OCI-LY1 (cell line): ENCODE results near the gene EBP.
A peak's percentile ranks its signal among the peaks of the same experiment; 100 is the strongest.

ENCODE experiments used
- H2AFZ ChIP-seq: fragments of 200-600 bp; sonication (generic), shearing (Covaris generic); 2 replicates; pipeline ENCODE4 v1.6.0; 2014; ENCODE audit warnings: antibody characterized with exemption, mild to moderate bottlenecking, low read length
- H3F3A ChIP-seq: fragments of 200-600 bp; sonication (generic), shearing (Covaris generic); 2 replicates; pipeline ENCODE4 v1.6.0; 2014; ENCODE audit warnings: mild to moderate bottlenecking, antibody characterized with exemption, low read length, moderate library complexity; ENCODE audit not compliant: insufficient read depth
- H3K27ac ChIP-seq: fragments of 200-600 bp; sonication (generic); 2 replicates; pipeline ENCODE4 v1.5.1; 2014; ENCODE audit warnings: low read length, mixed run types, mild to moderate bottlenecking, low read depth; ENCODE audit not compliant: poor library complexity, severe bottlenecking
- H3K27me3 ChIP-seq: fragments of 200-600 bp; sonication (generic); 2 replicates; pipeline ENCODE4 v1.6.0; 2014; ENCODE audit warnings: antibody characterized with exemption, mild to moderate bottlenecking, low read length, moderate library complexity; ENCODE audit not compliant: insufficient read depth
- H3K36me3 ChIP-seq: fragments of 200-600 bp; sonication (generic); 2 replicates; pipeline ENCODE4 v1.6.1; 2014; ENCODE audit warnings: mild to moderate bottlenecking, antibody characterized with exemption, low read length, moderate library complexity, mixed read lengths; ENCODE audit not compliant: insufficient read depth
- H3K4me1 ChIP-seq: fragments of 200-600 bp; sonication (generic); 2 replicates; pipeline ENCODE4 v1.5.1; 2014; ENCODE audit warnings: mild to moderate bottlenecking, low read length, moderate library complexity; ENCODE audit not compliant: insufficient read depth, severe bottlenecking
- H3K4me2 ChIP-seq: fragments of 200-600 bp; sonication (generic), shearing (Covaris generic); 2 replicates; pipeline ENCODE4 v1.6.1; 2014; ENCODE audit warnings: low read length
- H3K4me3 ChIP-seq: fragments of 200-600 bp; sonication (generic); 2 replicates; pipeline ENCODE4 v1.5.1; 2014; ENCODE audit warnings: low read length, low read depth, mild to moderate bottlenecking, mixed read lengths; ENCODE audit not compliant: poor library complexity, severe bottlenecking
- H3K79me2 ChIP-seq: fragments of 200-600 bp; shearing (Covaris generic); 2 replicates; pipeline ENCODE4 v1.6.1; 2016; ENCODE audit warnings: mixed run types, low read length, mixed read lengths; ENCODE audit not compliant: insufficient read depth
- H3K9ac ChIP-seq: fragments of 200-600 bp; sonication (generic), shearing (Covaris generic); 2 replicates; pipeline ENCODE4 v1.6.1; 2014; ENCODE audit warnings: mild to moderate bottlenecking, low read length, mixed read lengths
- H3K9me2 ChIP-seq: fragments of 200-600 bp; sonication (generic), shearing (Covaris generic); 2 replicates; pipeline ENCODE4 v1.6.1; 2014; ENCODE audit warnings: low read depth, mild to moderate bottlenecking, low read length, mixed read lengths
- H3K9me3 ChIP-seq: fragments of 200-600 bp; shearing (Covaris generic); 2 replicates; pipeline ENCODE4 v1.6.1; 2014; ENCODE audit warnings: low read length, mixed read lengths
- H4K20me1 ChIP-seq: fragments of 200-600 bp; sonication (generic), shearing (Covaris generic); 2 replicates; pipeline ENCODE4 v1.6.0; 2016; ENCODE audit warnings: mild to moderate bottlenecking, low read length; ENCODE audit not compliant: insufficient read depth
- EZH2 ChIP-seq: fragments of 200-600 bp; sonication (generic), shearing (Covaris generic); IDR thresholded peaks from 2 replicates; pipeline ENCODE4 v1.8.0; 2017; ENCODE audit warnings: borderline replicate concordance, mixed run types, mild to moderate bottlenecking, antibody characterized with exemption, low read length, moderate library complexity, mixed read lengths
- TF ChIP-seq, protein P1 (sequence below): fragments of 200-600 bp; sonication (generic), shearing (Covaris generic); IDR thresholded peaks from 2 replicates; pipeline ENCODE4 v1.5.1; 2017; ENCODE audit warnings: mild to moderate bottlenecking, antibody characterized with exemption, low read length, moderate library complexity, mixed read lengths

Gene EBP

DNA sequence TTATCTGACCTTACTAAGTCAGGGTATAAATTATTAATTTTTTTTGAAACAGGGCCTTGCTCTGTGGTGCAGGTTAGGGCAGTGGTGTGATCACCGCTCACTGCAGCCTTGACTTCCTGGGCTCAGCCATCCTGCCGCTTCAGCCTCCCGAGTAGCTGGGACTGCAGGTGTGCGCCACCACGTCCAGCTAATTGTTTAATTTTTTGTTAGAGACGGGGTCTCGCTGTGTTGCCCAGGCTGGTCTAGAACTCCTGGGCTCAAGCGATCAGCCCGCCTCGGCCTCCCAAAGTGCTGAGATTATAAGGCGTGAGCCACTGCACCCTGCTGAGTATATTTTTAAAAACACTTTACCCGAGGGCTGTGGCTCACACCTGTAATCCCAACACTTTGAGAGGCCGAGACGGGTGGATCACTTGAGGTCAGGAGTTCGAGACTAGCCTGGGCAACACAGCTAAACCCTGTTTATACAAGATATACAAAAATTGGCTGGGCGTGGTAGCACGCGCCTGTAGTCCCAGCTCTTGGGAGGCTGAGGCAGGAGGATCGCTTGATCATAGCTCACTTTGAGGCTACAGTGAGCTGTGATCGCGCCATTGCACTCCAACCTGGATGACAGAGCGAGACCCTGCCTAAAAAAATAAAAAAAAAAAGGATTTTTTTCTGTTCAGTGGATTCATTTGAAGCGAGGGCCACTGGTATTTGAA is 17.2 kb downstream of the EBP start:
- no peak overlapping the region for H3K27ac ChIP-seq
- no peak overlapping the region for H3K9ac ChIP-seq
- H4K20me1 ChIP-seq = no peaks in the 10 kb centered on the region
- peak overlapping the region; percentile 41 for H3K4me3 ChIP-seq
- no peak overlapping the region; the same call in 1 of the 2 replicates for H2AFZ ChIP-seq
- no peaks in the 10 kb centered on the region for H3K27me3 ChIP-seq
- H3K36me3 ChIP-seq = peaks cover 7% of the 10 kb centered on the region; the same call in 1 of the 2 replicates
- H3K4me2 ChIP-seq = peak overlapping the region; percentile 47; the same call in 1 of the 2 replicates
- H3K9me2 ChIP-seq = no peaks in the 10 kb centered on the region
- no peaks in the 10 kb centered on the region for H3K9me3 ChIP-seq
- H3F3A ChIP-seq = no peaks in the 10 kb centered on the region
- H3K79me2 ChIP-seq = no peaks in the 10 kb centered on the region
- peaks cover 17% of the 10 kb centered on the region for H3K4me1 ChIP-seq
- TF ChIP-seq EZH2 = no peak

DNA sequence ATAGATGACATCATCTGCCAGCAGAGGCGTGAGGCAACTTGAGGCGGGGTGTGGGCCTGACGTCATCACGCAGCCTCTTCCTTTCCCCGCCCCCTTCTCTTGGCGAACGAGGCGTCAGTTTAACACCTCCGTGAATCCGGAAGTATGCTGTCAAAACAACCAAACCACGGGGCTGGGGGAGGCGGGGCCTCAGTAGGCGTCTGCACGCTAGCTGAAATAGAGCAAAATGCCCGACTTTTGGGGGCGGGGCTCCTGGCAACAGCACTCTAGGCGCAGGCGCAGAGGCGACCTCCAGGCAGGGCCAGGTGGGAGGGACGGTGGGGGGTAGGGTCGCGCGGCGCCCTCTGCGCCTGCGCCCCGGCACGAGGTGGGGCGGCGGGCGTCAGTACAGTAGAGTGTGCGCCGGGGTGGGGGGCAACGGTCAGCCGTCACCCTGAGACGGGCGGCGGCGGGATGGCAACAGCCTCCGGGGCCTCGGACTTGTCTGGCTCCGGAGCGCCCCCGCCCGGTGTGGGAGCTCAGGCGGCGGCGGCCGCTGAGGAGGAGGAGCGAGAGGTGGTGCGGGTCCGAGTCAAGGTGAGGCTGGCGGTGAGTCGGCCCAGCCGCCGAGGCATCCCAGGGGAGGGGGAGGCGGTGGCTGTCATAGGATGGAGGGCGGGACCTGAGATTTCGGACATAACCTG is 17.9 kb downstream of the EBP start, which contains the start of gene TBC1D25:
Gene TBC1D25 (plus strand): TSS at position 370 of the 683 bp plus-strand sequence. CDS start 84 bp downstream, at position 454.
- peak within 1 kb of the TSS; percentile 64 for H3K27ac ChIP-seq
- TF ChIP-seq, protein P1, sequence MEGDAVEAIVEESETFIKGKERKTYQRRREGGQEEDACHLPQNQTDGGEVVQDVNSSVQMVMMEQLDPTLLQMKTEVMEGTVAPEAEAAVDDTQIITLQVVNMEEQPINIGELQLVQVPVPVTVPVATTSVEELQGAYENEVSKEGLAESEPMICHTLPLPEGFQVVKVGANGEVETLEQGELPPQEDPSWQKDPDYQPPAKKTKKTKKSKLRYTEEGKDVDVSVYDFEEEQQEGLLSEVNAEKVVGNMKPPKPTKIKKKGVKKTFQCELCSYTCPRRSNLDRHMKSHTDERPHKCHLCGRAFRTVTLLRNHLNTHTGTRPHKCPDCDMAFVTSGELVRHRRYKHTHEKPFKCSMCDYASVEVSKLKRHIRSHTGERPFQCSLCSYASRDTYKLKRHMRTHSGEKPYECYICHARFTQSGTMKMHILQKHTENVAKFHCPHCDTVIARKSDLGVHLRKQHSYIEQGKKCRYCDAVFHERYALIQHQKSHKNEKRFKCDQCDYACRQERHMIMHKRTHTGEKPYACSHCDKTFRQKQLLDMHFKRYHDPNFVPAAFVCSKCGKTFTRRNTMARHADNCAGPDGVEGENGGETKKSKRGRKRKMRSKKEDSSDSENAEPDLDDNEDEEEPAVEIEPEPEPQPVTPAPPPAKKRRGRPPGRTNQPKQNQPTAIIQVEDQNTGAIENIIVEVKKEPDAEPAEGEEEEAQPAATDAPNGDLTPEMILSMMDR = peak; percentile 33; the same call in 1 of the 2 replicates
- no peak for TF ChIP-seq EZH2
- H3K4me3 ChIP-seq = peak within 1 kb of the TSS; percentile 68
- no peaks in the 10 kb centered on the region for H3K9me3 ChIP-seq
- H3K9me2 ChIP-seq = no peaks in the 10 kb centered on the region
- H4K20me1 ChIP-seq = no peaks in the 10 kb centered on the region
- H3K4me1 ChIP-seq = peaks cover 17% of the 10 kb centered on the region
- H3K36me3 ChIP-seq = peaks cover 7% of the 10 kb centered on the region; the same call in 1 of the 2 replicates
- peak within 1 kb of the TSS; percentile 65 for H3K9ac ChIP-seq
- no peak within 1 kb of the TSS; the same call in 1 of the 2 replicates for H2AFZ ChIP-seq
- H3K27me3 ChIP-seq = no peaks in the 10 kb centered on the region
- no peaks in the 10 kb centered on the region for H3K79me2 ChIP-seq
- no peaks in the 10 kb centered on the region for H3F3A ChIP-seq
- peak within 1 kb of the TSS; percentile 88 for H3K4me2 ChIP-seq

DNA sequence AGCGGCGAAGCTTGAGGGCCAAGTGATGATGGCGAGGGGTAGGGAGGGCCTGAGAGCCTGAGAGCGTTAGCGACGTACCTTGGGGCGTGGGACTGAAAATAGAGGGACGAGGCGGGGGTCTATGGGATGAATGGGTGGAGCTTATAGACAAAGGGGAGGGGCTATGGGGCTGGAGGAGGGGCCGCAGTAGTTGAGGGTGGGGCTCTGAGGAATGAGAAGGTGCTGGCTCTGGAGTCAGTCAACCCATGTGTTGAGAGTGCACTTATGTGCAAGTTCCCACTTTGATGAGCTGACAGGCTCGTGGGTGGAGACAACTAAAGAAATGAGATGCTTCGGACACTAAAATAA is 18.4 kb downstream of the EBP start:
- no peaks in the 10 kb centered on the region for H3K79me2 ChIP-seq
- no peaks in the 10 kb centered on the region for H3K9me2 ChIP-seq
- no peak overlapping the region for H2AFZ ChIP-seq
- no peaks in the 10 kb centered on the region for H3F3A ChIP-seq
- peak overlapping the region; percentile 88 for H3K4me2 ChIP-seq
- H3K36me3 ChIP-seq = peaks cover 11% of the 10 kb centered on the region; the same call in 1 of the 2 replicates
- H3K27ac ChIP-seq = peak overlapping the region; percentile 64
- peaks cover 17% of the 10 kb centered on the region for H3K4me1 ChIP-seq
- peak overlapping the region; percentile 68 for H3K4me3 ChIP-seq
- peak overlapping the region; percentile 65 for H3K9ac ChIP-seq
- H3K9me3 ChIP-seq = no peaks in the 10 kb centered on the region
- no peaks in the 10 kb centered on the region for H3K27me3 ChIP-seq
- TF ChIP-seq EZH2 = no peak
- TF ChIP-seq, protein P1 = no peak
- no peaks in the 10 kb centered on the region for H4K20me1 ChIP-seq
